Measurements from ENCODE around the gene C1QTNF4. TPM values are rescaled to one million over a fixed set of nuclear protein-coding genes. Genes with fewer than 3 reads are reported as not detected.
A peak's percentile ranks its signal among the peaks of the same experiment; 100 is the strongest.
"Not testable (repeated sequence)": the region's sequence is repeated elsewhere in the genome, so short reads cannot be mapped to it uniquely, and the experiment has no call there.

The C1QTNF4 gene
- total RNA-seq = under 1 TPM in 3 of 4 donors, not detected in 1; 0.62 to 0.71 (median 0.71) TPM

DNA sequence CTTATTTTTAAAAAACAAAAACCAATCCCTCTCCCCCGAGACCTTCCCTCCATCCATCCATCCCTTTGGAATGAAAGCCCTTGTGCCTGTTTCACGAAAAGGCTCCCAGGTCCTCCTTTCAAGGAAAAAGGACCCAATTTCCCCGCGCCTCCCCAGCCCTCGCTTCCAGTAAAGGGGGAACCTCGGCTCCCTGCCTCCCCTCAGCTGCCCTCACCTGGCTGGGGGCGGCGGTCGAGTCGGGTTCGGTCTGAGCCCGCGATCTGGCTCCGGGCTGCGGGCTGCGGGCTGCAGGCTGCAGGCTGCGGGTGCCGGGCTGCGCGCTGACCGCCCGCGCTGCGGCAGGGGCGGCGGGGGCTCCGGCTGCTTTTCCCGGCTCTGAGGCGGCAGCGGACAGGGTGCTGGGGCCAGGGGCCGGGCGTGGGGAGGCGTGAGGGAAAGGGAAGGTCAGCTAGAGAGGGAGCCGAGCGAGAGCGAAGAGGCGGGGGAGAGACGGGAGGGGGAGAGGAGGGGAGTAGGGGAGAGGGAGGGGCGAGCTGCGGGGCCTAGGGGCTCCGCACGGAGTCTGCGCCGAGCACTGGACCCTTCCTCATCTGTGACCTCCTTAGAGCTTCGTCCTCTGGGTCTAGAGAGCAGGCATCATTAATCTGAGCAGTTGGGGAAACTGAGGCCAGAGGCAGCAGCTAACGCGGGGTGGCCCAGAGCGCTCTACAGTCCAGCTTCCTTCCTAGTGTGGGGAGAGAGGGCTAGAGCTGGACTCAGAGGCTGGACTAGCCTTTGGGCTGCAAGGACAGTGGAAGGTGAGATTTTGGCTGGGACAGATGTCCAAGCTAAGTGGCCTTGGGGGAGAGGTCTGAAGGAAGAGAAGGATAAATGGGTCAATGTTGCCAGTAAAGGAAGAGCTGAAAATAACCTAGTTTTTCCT is at the start of gene C1QTNF4:
Gene C1QTNF4, minus strand, starts transcription at position 478 of the 922 bp plus-strand sequence. CDS start 3,601 bp downstream, outside the sequence.
- intact Hi-C loops (cut with DNase I; ENCODE audit: low total_unique reads) = no loop called here
- Histone ChIP-seq H3K27me3 (peaks cover 29 to 53% (median 47%) of the 10 kb centered on the region in 3 donors), H3K27ac (no peak within 1 kb of the TSS), H3K36me3 (no peaks in the 10 kb centered on the region), H3K9me3 (no peaks in the 10 kb centered on the region), H3K4me3 (peak within 1 kb of the TSS in 3 of 4 donors; percentile 5 to 36 (median 32)), H3K4me1 (peaks cover 4 to 9% of the 10 kb centered on the region in 2 donors)
- ATAC-seq (peak in 1 of 2 donors; percentile 22), DNase-seq (no peak)
- TF ChIP-seq, protein P1, sequence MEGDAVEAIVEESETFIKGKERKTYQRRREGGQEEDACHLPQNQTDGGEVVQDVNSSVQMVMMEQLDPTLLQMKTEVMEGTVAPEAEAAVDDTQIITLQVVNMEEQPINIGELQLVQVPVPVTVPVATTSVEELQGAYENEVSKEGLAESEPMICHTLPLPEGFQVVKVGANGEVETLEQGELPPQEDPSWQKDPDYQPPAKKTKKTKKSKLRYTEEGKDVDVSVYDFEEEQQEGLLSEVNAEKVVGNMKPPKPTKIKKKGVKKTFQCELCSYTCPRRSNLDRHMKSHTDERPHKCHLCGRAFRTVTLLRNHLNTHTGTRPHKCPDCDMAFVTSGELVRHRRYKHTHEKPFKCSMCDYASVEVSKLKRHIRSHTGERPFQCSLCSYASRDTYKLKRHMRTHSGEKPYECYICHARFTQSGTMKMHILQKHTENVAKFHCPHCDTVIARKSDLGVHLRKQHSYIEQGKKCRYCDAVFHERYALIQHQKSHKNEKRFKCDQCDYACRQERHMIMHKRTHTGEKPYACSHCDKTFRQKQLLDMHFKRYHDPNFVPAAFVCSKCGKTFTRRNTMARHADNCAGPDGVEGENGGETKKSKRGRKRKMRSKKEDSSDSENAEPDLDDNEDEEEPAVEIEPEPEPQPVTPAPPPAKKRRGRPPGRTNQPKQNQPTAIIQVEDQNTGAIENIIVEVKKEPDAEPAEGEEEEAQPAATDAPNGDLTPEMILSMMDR (IDR thresholded peaks at IDR 0.05 in 4 of 5, conservative IDR thresholded peaks at IDR 0.05 in 1 of 5) = no peak
- TF ChIP-seq POLR2A (IDR thresholded peaks at IDR 0.05) = no peak
- in situ Hi-C loops (cut with MboI; ENCODE audit: low sequenced_read_pairs in 4 of 4) = no loop called here

- H3K27ac ChIP-seq = peak within 1 kb of the TSS; percentile 89 to 100 (median 99)
- DNase-seq (peak; percentile 94 to 95), ATAC-seq (peak; percentile 95 to 96)
- peak within 1 kb of the TSS; percentile 70 to 100 (median 88) for H3K4me3 ChIP-seq
- peak; percentile 86 to 88 for TF ChIP-seq POLR2A (IDR thresholded peaks at IDR 0.05)
- TF ChIP-seq, protein P1 (IDR thresholded peaks at IDR 0.05 in 4 of 5, conservative IDR thresholded peaks at IDR 0.05 in 1 of 5) = peak in 3 of 5 experiments; percentile 35 to 56 (median 49)
- intact Hi-C loops (cut with DNase I; ENCODE audit: low total_unique reads) (loop anchor here (1.0 to 5.0 kb wide), 5 partner anchors 63 to 1723 kb away; partner anchors contain the start of genes AGBL2, FNBP4, NDUFS3 and NUP160), in situ Hi-C loops (cut with MboI; ENCODE audit: low sequenced_read_pairs in 4 of 4) (loop anchor here in 2 of 4 donors (10.0 to 25.0 kb wide), 3 partner anchors 120 to 203 kb away; partner anchors contain the start of genes NUP160 (in 2 of the 2) and FNBP4 (in 1 of the 2))
- no peaks in the 10 kb centered on the region for H3K27me3 ChIP-seq
- peaks cover 20 to 22% of the 10 kb centered on the region in 2 donors for H3K4me1 ChIP-seq
- no peaks in the 10 kb centered on the region for H3K9me3 ChIP-seq
- peaks cover 0 to 13% of the 10 kb centered on the region in 2 donors for H3K36me3 ChIP-seq
Measured at GRCh38 chr11:47642099-47642855, 48.1 kb upstream of the C1QTNF4 start, which contains the start of gene MTCH2. TSS of gene MTCH2 (minus strand) at chr11:47642559. CDS start at chr11:47642465, 94 bp downstream.

GRCh38 chr11:47641600-47642098 is 47.4 kb upstream of the C1QTNF4 start:
- Histone ChIP-seq H3K27ac (peak overlapping the region; percentile 89 to 100 (median 99)), H3K36me3 (peaks cover 0 to 13% of the 10 kb centered on the region in 2 donors), H3K4me3 (peak overlapping the region; percentile 70 to 100 (median 88)), H3K27me3 (no peaks in the 10 kb centered on the region), H3K9me3 (no peaks in the 10 kb centered on the region), H3K4me1 (peaks cover 20 to 22% of the 10 kb centered on the region in 2 donors)
- in situ Hi-C loops (cut with MboI; ENCODE audit: low sequenced_read_pairs in 4 of 4) = loop anchor here in 2 of 4 donors (10.0 to 25.0 kb wide), 3 partner anchors 121 to 203 kb away; partner anchors contain the start of genes NUP160 (in 2 of the 2) and FNBP4 (in 1 of the 2)
- DNase-seq (no peak), ATAC-seq (no peak)
- TF ChIP-seq, protein P1 (IDR thresholded peaks at IDR 0.05 in 4 of 5, conservative IDR thresholded peaks at IDR 0.05 in 1 of 5) = no peak
- TF ChIP-seq POLR2A (IDR thresholded peaks at IDR 0.05) = no peak
- intact Hi-C loops (cut with DNase I; ENCODE audit: low total_unique reads) = loop anchor here (1.0 to 5.0 kb wide), 5 partner anchors 62 to 1723 kb away; partner anchors contain the start of genes AGBL2, FNBP4, NDUFS3 and NUP160

DNA sequence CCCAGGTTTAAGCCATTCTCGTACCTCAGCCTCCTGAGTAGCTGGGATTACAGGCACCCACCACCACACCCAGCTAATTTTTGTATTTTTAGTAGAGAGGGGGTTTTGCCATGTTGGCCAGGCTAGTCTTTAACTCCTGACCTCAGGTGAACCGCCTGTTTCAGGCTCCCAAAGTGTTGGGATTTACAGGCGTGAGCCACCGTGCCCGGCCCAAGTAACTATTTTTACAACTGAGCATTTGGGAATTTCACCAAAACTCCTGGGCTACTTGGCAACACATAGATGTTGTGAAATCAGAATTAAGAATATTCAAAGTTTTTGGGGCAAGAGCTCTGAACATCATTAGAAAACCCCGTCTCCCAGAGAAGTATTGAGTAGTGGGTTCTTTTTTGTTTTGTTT is 46.3 kb upstream of the C1QTNF4 start:
- in situ Hi-C loops (cut with MboI; ENCODE audit: low sequenced_read_pairs in 4 of 4) = loop anchor here in 2 of 4 donors (10.0 to 25.0 kb wide), 3 partner anchors 122 to 204 kb away; partner anchors contain the start of genes NUP160 (in 2 of the 2) and FNBP4 (in 1 of the 2)
- not testable (repeated sequence) for H3K27me3 ChIP-seq

DNA sequence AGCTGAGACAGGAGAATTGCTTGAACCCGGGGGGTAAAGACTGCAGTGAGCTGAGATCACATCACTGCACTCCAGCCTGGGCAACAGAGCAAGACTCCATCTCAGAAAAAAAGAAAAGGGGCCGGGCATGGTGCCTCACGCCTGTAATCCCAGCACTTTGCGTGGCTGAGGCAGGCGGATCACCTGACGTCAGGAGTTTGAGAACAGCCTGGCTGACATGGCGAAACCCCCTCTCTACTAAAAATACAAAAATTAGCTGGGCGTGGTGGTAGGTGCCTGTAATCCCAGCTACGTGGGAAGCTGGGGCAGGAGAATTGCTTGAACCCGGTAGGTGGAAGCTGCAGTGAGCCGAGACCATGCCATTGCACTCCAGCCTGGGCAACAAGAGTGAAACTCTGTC is 42.1 kb upstream of the C1QTNF4 start:
- H3K36me3 ChIP-seq = peaks cover 0 to 56% of the 10 kb centered on the region in 2 donors
- in situ Hi-C loops (cut with MboI; ENCODE audit: low sequenced_read_pairs in 4 of 4) = loop anchor here in 1 of 4 donors (25.0 kb wide), 2 partner anchors 126 to 201 kb away; partner anchors contain the start of genes FNBP4 and NUP160
- H3K4me1 ChIP-seq = peaks cover 11 to 12% of the 10 kb centered on the region in 2 donors
- DNase-seq; H3K27ac ChIP-seq; H3K27me3 ChIP-seq; intact Hi-C loops (cut with DNase I; ENCODE audit: low total_unique reads); H3K4me3 ChIP-seq; H3K9me3 ChIP-seq; ATAC-seq: not testable (repeated sequence)

More for the DNA sequence above, 46.3 kb upstream of the C1QTNF4 start:
- intact Hi-C loops (cut with DNase I; ENCODE audit: low total_unique reads) = loop anchor here (5.0 kb wide), 1 partner anchor 77 kb away; the partner anchor contains the start of gene AGBL2
- Histone ChIP-seq H3K4me1 (peaks cover 20 to 22% of the 10 kb centered on the region in 2 donors), H3K27ac (peak overlapping the region; percentile 19 to 99 (median 94)), H3K36me3 (peaks cover 0 to 22% of the 10 kb centered on the region in 2 donors)
- not testable (repeated sequence) for ATAC-seq, DNase-seq, H3K4me3 ChIP-seq, H3K9me3 ChIP-seq
